LNCAP (cell line): ENCODE measurements around the gene CNTNAP4.

Experiments used
- CTCF ChIP-seq: fragments of 450-650 bp; IDR thresholded peaks from 2 replicates; pipeline ENCODE4 v1.5.1; 2017; ENCODE audit warnings: mild to moderate bottlenecking

Gene CNTNAP4

GRCh38 chr16:76571755-76572154, 294.6 kb downstream of the CNTNAP4 start:
- TF ChIP-seq CTCF = no peak

GRCh38 chr16:76573281-76573680, 296.1 kb downstream of the CNTNAP4 start:
- TF ChIP-seq CTCF = no peak

- no peak for TF ChIP-seq CTCF
Measured at GRCh38 chr16:76574651-76575050, 297.4 kb downstream of the CNTNAP4 start.

- TF ChIP-seq CTCF = no peak
Measured at GRCh38 chr16:76576526-76576925, 299.3 kb downstream of the CNTNAP4 start.

GRCh38 chr16:76577003-76577402, 299.8 kb downstream of the CNTNAP4 start:
- no peak for TF ChIP-seq CTCF

GRCh38 chr16:76579277-76579922, 302.2 kb downstream of the CNTNAP4 start:
- no peak for TF ChIP-seq CTCF

GRCh38 chr16:76583466-76583865, 306.3 kb downstream of the CNTNAP4 start:
- TF ChIP-seq CTCF = no peak

- TF ChIP-seq CTCF = no peak
Measured at GRCh38 chr16:76583945-76584344, 306.7 kb downstream of the CNTNAP4 start.
